Hepatocyte (in vitro differentiated cells): Measurements from ENCODE around the gene PDCL3.

ENCODE experiments used
- EZH2phosphoT487 ChIP-seq: fragments of 200-600 bp; sonication (generic); IDR thresholded peaks from one replicate; pipeline ENCODE4 v1.6.1; 2018; ENCODE audit warnings: antibody characterized with exemption, mild to moderate bottlenecking, low read depth, moderate library complexity; ENCODE audit not compliant: unreplicated experiment, severe bottlenecking
- TF ChIP-seq, protein P1 (sequence below): fragments of 200-600 bp; sonication (generic); IDR thresholded peaks from 2 replicates; pipeline ENCODE4 v1.5.1; 2016; ENCODE audit warnings: antibody characterized with exemption, mild to moderate bottlenecking; ENCODE audit not compliant: poor library complexity

DNA sequence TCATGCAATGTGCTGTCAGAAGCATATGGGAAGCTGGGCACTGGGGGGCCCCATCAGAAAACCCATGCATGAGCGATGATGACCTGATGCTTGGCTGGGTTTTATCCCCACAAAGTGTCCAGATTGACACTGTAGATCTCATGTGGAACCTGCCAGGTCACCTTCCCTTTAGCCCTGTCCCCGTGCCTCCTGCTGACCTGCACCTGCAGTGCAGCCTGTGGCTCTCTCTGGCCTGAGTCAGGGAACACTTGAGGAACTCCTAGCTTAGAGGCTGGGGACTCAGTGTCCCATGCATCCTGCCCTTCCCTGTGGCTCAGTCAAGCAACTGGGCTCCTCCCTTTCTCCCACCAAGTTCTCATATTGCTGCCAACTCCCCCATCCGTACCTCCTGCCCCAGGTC is 57.7 kb downstream of the PDCL3 start:
- TF ChIP-seq, protein P1, sequence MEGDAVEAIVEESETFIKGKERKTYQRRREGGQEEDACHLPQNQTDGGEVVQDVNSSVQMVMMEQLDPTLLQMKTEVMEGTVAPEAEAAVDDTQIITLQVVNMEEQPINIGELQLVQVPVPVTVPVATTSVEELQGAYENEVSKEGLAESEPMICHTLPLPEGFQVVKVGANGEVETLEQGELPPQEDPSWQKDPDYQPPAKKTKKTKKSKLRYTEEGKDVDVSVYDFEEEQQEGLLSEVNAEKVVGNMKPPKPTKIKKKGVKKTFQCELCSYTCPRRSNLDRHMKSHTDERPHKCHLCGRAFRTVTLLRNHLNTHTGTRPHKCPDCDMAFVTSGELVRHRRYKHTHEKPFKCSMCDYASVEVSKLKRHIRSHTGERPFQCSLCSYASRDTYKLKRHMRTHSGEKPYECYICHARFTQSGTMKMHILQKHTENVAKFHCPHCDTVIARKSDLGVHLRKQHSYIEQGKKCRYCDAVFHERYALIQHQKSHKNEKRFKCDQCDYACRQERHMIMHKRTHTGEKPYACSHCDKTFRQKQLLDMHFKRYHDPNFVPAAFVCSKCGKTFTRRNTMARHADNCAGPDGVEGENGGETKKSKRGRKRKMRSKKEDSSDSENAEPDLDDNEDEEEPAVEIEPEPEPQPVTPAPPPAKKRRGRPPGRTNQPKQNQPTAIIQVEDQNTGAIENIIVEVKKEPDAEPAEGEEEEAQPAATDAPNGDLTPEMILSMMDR, result no peak
- TF ChIP-seq EZH2phosphoT487, result no peak
